ENCODE data around the gene DHRS7C.

DHRS7C gene

DNA sequence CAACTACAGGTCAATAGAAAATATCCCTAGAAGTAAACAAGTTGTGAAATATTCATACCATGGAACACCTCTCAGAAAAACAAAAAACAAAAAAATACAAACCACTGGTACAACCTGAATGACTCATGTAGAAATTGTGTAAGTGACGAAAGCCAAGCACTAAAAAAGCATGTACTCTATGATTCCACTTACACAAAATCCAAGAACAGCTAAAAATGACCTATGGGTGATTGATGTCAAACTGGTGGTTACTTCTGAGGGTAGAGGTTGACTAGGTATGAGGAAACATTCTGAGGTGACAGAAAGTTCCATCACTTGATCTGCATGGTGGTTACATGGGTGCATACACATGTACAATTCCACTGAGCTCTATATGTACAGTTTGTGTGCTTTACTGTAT, 31.1 kb downstream of the DHRS7C start:
- Histone ChIP-seq H4K8ac (ENCODE audit: low read depth, low read length) (no peak overlapping the region), H3K4me2 (ENCODE audit: low read length) (no peak overlapping the region), H3K9me3 (ENCODE audit: insufficient read depth, low read depth, low read length) (no peaks in the 10 kb centered on the region), H3K36me3 (ENCODE audit: control insufficient read depth in 1 of 2, insufficient read depth in 2 of 2, low read length in 2 of 2) (no peaks in the 10 kb centered on the region), H3K18ac (ENCODE audit: low read length) (no peak overlapping the region), H3K14ac (ENCODE audit: low read length) (no peak overlapping the region), H2BK120ac (ENCODE audit: insufficient read depth, low read length, poor library complexity) (no peak overlapping the region), H3K27ac (ENCODE audit: low read depth, low read length) (no peak overlapping the region), H4K12ac (ENCODE audit: low read depth, low read length) (no peak overlapping the region), H3K79me2 (ENCODE audit: control insufficient read depth, insufficient read depth, low read length, poor library complexity) (no peaks in the 10 kb centered on the region), H3K9ac (ENCODE audit: low read length) (no peak overlapping the region), H3K4me1 (ENCODE audit: control insufficient read depth in 1 of 2, insufficient read depth in 2 of 2, low read length in 2 of 2) (no peaks in the 10 kb centered on the region), H3K4me3 (ENCODE audit: low read depth, low read length) (no peak overlapping the region), H3K27me3 (ENCODE audit: insufficient read depth, low read length) (no peaks in the 10 kb centered on the region), H3K4ac (ENCODE audit: low read depth, low read length) (no peak overlapping the region), H2BK5ac (ENCODE audit: low read depth, low read length, poor library complexity) (no peak overlapping the region), H3K23ac (ENCODE audit: low read length) (no peak overlapping the region), H3K79me1 (ENCODE audit: low read length) (no peaks in the 10 kb centered on the region), H2AFZ (ENCODE audit: insufficient read depth, low read length, poor library complexity) (no peak overlapping the region), H2AK5ac (ENCODE audit: low read length) (no peak overlapping the region), H4K91ac (ENCODE audit: low read depth, low read length) (no peak overlapping the region), H2BK12ac (ENCODE audit: low read length) (no peak overlapping the region)
- DNase-seq = peak in 1 of 2 donors; percentile 69
- whole genome bisulfite sequencing (ENCODE audit: extremely low coverage, insufficient coverage, insufficient read length) = no CpG with 5 or more reads among the region's 1 CpG

DNA sequence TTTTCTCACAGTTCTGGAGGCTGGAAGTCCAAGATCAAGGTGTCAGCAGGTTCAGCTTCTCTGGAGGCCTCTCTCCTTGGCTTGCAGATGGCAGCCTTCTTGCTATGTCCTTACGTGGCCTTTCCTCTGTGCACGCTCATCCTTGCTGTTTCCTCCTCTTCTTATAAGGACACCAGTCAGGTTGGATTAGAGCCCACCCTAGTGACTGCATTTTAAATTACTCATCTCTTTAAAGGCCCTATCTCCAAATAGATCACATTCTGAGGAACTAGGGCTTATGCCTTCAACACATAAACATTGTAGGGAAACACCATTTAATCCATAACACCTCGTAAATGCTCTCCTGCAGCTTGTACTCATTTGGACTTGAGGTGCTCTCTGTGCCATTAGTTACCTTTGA, 36.3 kb downstream of the DHRS7C start:
- no CpG with 5 or more reads among the region's 3 CpGs for WGBS (ENCODE audit: extremely low coverage, insufficient coverage, insufficient read length)
- Histone ChIP-seq H2BK5ac (ENCODE audit: low read depth, low read length, poor library complexity) (no peak overlapping the region), H3K27me3 (ENCODE audit: insufficient read depth, low read length) (no peaks in the 10 kb centered on the region), H3K9ac (ENCODE audit: low read length) (no peak overlapping the region), H4K8ac (ENCODE audit: low read depth, low read length) (no peak overlapping the region), H2BK120ac (ENCODE audit: insufficient read depth, low read length, poor library complexity) (no peak overlapping the region), H3K27ac (ENCODE audit: low read depth, low read length) (no peak overlapping the region), H2AK5ac (ENCODE audit: low read length) (no peak overlapping the region), H3K4me3 (ENCODE audit: low read depth, low read length) (no peak overlapping the region), H3K18ac (ENCODE audit: low read length) (no peak overlapping the region), H3K9me3 (ENCODE audit: insufficient read depth, low read depth, low read length) (no peaks in the 10 kb centered on the region), H3K14ac (ENCODE audit: low read length) (no peak overlapping the region), H4K12ac (ENCODE audit: low read depth, low read length) (no peak overlapping the region), H4K91ac (ENCODE audit: low read depth, low read length) (no peak overlapping the region), H3K36me3 (ENCODE audit: control insufficient read depth in 1 of 2, insufficient read depth in 2 of 2, low read length in 2 of 2) (no peaks in the 10 kb centered on the region), H2AFZ (ENCODE audit: insufficient read depth, low read length, poor library complexity) (no peak overlapping the region), H3K23ac (ENCODE audit: low read length) (no peak overlapping the region), H3K79me1 (ENCODE audit: low read length) (no peaks in the 10 kb centered on the region), H3K4ac (ENCODE audit: low read depth, low read length) (no peak overlapping the region), H3K4me2 (ENCODE audit: low read length) (no peak overlapping the region), H3K79me2 (ENCODE audit: control insufficient read depth, insufficient read depth, low read length, poor library complexity) (no peaks in the 10 kb centered on the region), H3K4me1 (ENCODE audit: control insufficient read depth in 1 of 2, insufficient read depth in 2 of 2, low read length in 2 of 2) (no peaks in the 10 kb centered on the region), H2BK12ac (ENCODE audit: low read length) (no peak overlapping the region)
- no peak for DNase-seq

DNA sequence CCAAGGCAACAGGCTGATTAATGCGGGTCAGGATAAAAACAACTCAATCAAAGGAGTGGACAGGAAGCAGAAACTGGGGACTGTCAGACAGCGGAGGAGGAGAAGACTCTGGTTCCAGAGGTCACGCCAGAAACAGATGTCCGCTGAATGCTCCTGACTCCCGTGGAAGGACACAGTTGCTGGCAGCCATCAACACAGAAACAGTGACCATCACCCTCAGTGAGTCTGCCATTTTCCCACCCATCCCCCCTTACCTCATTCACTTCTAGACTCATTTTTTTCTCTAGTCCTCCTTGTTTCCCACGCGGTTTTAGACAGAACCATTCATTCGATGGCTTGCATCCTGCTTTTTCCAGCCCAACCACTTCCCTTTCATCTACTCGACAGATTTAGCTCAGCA, 40.9 kb downstream of the DHRS7C start:
- H3K18ac ChIP-seq (ENCODE audit: low read length) = no peak overlapping the region
- no peak overlapping the region for H2BK120ac ChIP-seq (ENCODE audit: insufficient read depth, low read length, poor library complexity)
- H3K79me1 ChIP-seq (ENCODE audit: low read length) = no peaks in the 10 kb centered on the region
- WGBS (ENCODE audit: extremely low coverage, insufficient coverage, insufficient read length) = no CpG with 5 or more reads among the region's 9 CpGs
- no peak overlapping the region for H3K14ac ChIP-seq (ENCODE audit: low read length)
- no peak overlapping the region for H4K8ac ChIP-seq (ENCODE audit: low read depth, low read length)
- no peak overlapping the region for H2BK5ac ChIP-seq (ENCODE audit: low read depth, low read length, poor library complexity)
- H2AK5ac ChIP-seq (ENCODE audit: low read length) = no peak overlapping the region
- no peak overlapping the region for H4K91ac ChIP-seq (ENCODE audit: low read depth, low read length)
- no peaks in the 10 kb centered on the region for H3K27me3 ChIP-seq (ENCODE audit: insufficient read depth, low read length)
- no peak overlapping the region for H3K27ac ChIP-seq (ENCODE audit: low read depth, low read length)
- H3K9ac ChIP-seq (ENCODE audit: low read length) = no peak overlapping the region
- no peaks in the 10 kb centered on the region for H3K9me3 ChIP-seq (ENCODE audit: insufficient read depth, low read depth, low read length)
- no peak overlapping the region for H3K4me2 ChIP-seq (ENCODE audit: low read length)
- no peaks in the 10 kb centered on the region for H3K36me3 ChIP-seq (ENCODE audit: control insufficient read depth in 1 of 2, insufficient read depth in 2 of 2, low read length in 2 of 2)
- no peak overlapping the region for H3K23ac ChIP-seq (ENCODE audit: low read length)
- H2BK12ac ChIP-seq (ENCODE audit: low read length) = no peak overlapping the region
- no peaks in the 10 kb centered on the region for H3K4me1 ChIP-seq (ENCODE audit: control insufficient read depth in 1 of 2, insufficient read depth in 2 of 2, low read length in 2 of 2)
- H2AFZ ChIP-seq (ENCODE audit: insufficient read depth, low read length, poor library complexity) = no peak overlapping the region
- H3K79me2 ChIP-seq (ENCODE audit: control insufficient read depth, insufficient read depth, low read length, poor library complexity) = no peaks in the 10 kb centered on the region
- H4K12ac ChIP-seq (ENCODE audit: low read depth, low read length) = no peak overlapping the region
- no peak overlapping the region for H3K4me3 ChIP-seq (ENCODE audit: low read depth, low read length)
- no peak for DNase-seq
- H3K4ac ChIP-seq (ENCODE audit: low read depth, low read length) = no peak overlapping the region

GRCh38 chr17:9729735-9730420, 61.5 kb downstream of the DHRS7C start:
- Histone ChIP-seq H3K9me3 (ENCODE audit: insufficient read depth, low read depth, low read length) (peaks cover 3% of the 10 kb centered on the region), H3K4me3 (ENCODE audit: low read depth, low read length) (no peak overlapping the region)
- no CpG with 5 or more reads among the region's 11 CpGs for WGBS (ENCODE audit: extremely low coverage, insufficient coverage, insufficient read length)

More at GRCh38 chr17:9729735-9730420, 61.5 kb downstream of the DHRS7C start:
- Histone ChIP-seq H3K27me3 (ENCODE audit: insufficient read depth, low read length) (no peaks in the 10 kb centered on the region), H3K23ac (ENCODE audit: low read length) (no peak overlapping the region), H3K18ac (ENCODE audit: low read length) (no peak overlapping the region), H2AFZ (ENCODE audit: insufficient read depth, low read length, poor library complexity) (no peak overlapping the region), H3K9ac (ENCODE audit: low read length) (no peak overlapping the region), H3K4ac (ENCODE audit: low read depth, low read length) (no peak overlapping the region), H4K8ac (ENCODE audit: low read depth, low read length) (no peak overlapping the region), H3K4me1 (ENCODE audit: control insufficient read depth in 1 of 2, insufficient read depth in 2 of 2, low read length in 2 of 2) (peaks cover 0 to 2% of the 10 kb centered on the region in 2 experiments), H3K14ac (ENCODE audit: low read length) (no peak overlapping the region), H3K27ac (ENCODE audit: low read depth, low read length) (no peak overlapping the region), H3K79me2 (ENCODE audit: control insufficient read depth, insufficient read depth, low read length, poor library complexity) (no peaks in the 10 kb centered on the region), H2BK120ac (ENCODE audit: insufficient read depth, low read length, poor library complexity) (no peak overlapping the region), H3K4me2 (ENCODE audit: low read length) (no peak overlapping the region), H2AK5ac (ENCODE audit: low read length) (no peak overlapping the region), H3K36me3 (ENCODE audit: control insufficient read depth in 1 of 2, insufficient read depth in 2 of 2, low read length in 2 of 2) (peaks cover 12 to 13% of the 10 kb centered on the region in 2 experiments), H4K12ac (ENCODE audit: low read depth, low read length) (no peak overlapping the region), H3K79me1 (ENCODE audit: low read length) (no peaks in the 10 kb centered on the region), H2BK12ac (ENCODE audit: low read length) (no peak overlapping the region), H2BK5ac (ENCODE audit: low read depth, low read length, poor library complexity) (no peak overlapping the region), H4K91ac (ENCODE audit: low read depth, low read length) (no peak overlapping the region)
- peak; percentile 43 to 73 for DNase-seq

All from trophoblast cell (in vitro differentiated cells and primary cell).